Nasal cavity respiratory epithelium epithelial cell of viscerocranial mucosa (primary cell): ENCODE measurements around the gene WTAP. TPM values are rescaled to one million over a fixed set of nuclear protein-coding genes. Genes with fewer than 3 reads are reported as not detected.

Source experiments
- total RNA-seq: library from RNA; depleted of rRNA; stranded (reverse); fragments of >200 nt; gene quantifications from 2 replicates; pipeline ENCODE4 v1.2.3, GENCODE V29; 2014

Gene WTAP
- total RNA-seq, result 124 and 138 TPM in 2 replicates

GRCh38 chr6:159726918-159727716 is at the start of gene WTAP:
WTAP (plus strand) TSS chr6:159727506; CDS start chr6:159736266, 8,760 bp downstream.

GRCh38 chr6:159693128-159693893 is 34.0 kb upstream of the WTAP start, which contains the start of gene SOD2:
SOD2 (minus strand) TSS chr6:159693241; CDS start chr6:159693167, 74 bp downstream.

GRCh38 chr6:159761873-159762680 is 34.8 kb downstream of the WTAP start, which contains the start of gene ACAT2:
ACAT2 (plus strand) TSS chr6:159762045; CDS start chr6:159762088, 43 bp downstream.

GRCh38 chr6:159789377-159790148 is 62.3 kb downstream of the WTAP start, which contains the start of gene TCP1:
TCP1 (minus strand) TSS chr6:159789602; CDS start chr6:159789468, 134 bp downstream.

GRCh38 chr6:159790149-159790955 is 63.0 kb downstream of the WTAP start, which contains the start of gene MRPL18:
MRPL18 (plus strand) TSS chr6:159790467; CDS start chr6:159790588, 121 bp downstream.

GRCh38 chr6:159800141-159800865 is 73.0 kb downstream of the WTAP start, which contains the start of gene PNLDC1:
PNLDC1 (plus strand) TSS chr6:159800276; CDS start chr6:159800308, 32 bp downstream.

Other genes starting within 250 kb of the WTAP start
- gene SOD2, start 34.3 kb upstream of the WTAP start, total RNA-seq, result 54.0 and 532 TPM in 2 replicates
- 20.4 and 34.2 TPM in 2 replicates for gene ACAT2, start 34.5 kb downstream of the WTAP start, total RNA-seq
- 203 and 281 TPM in 2 replicates for gene TCP1, start 62.1 kb downstream of the WTAP start, total RNA-seq
- 59.2 and 94.3 TPM in 2 replicates for gene MRPL18, start 63.0 kb downstream of the WTAP start, total RNA-seq
- 0.07 TPM in 1 of 2 replicates, not detected in the other for gene PNLDC1, start 72.8 kb downstream of the WTAP start, total RNA-seq
- gene MAS1, start 163.5 kb downstream of the WTAP start, total RNA-seq, result not detected in 2 replicates
- 271 and 478 TPM in 2 replicates for gene IGF2R, start 241.6 kb downstream of the WTAP start, total RNA-seq